ENCODE data around the gene DTYMK. TPM values are rescaled to one million over a fixed set of nuclear protein-coding genes. Genes with fewer than 3 reads are reported as not detected.

Gene DTYMK
- total and polyA plus RNA-seq, 2 of the 8 experiments (the other 6 are each of a cell fraction or from before 2014, with no cell fraction given): 58.3 to 69.9 TPM

DNA sequence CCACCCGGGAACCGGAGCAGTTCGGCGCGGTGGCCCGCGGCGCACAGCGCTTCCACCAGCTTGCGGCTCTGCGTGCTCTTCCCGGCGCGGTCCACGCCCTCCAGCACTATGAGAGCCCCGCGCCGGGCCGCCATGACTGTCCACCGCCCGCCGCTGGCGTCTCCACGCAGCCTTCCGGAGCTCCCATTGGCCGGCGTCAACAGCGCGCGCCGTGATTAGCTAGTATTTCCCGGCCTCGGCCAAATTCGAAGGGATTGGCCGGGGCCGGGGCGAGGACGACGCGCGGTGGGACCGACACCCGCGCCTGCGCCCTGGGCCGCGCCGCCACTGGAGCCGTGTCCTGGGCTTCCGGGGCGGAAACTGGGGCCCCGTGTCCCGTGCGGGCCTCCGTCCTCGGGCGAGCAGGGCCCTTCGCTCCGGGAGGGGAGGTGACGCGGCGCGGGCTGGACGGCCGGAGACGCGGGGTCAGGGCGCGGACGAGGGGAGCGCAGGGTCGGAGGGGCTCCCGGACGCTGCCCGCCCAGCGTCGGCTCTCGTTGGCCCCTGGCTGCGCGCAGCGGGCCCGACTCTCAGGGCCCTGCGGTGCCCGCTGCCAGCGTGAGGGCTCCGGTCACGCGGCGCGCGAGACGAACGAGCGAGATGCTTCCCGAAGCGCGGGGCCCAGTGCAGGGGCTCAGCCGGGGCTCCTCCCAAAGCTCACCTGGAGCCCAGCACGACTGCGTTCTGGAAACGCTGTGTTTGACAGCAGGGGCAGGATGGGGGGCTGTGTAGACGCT lies at the start of gene DTYMK (continued):
- TF ChIP-seq TCF12 (IDR thresholded peaks at IDR 0.05; ENCODE audit: low read depth, low read length): no peak
- TF ChIP-seq, protein P1, sequence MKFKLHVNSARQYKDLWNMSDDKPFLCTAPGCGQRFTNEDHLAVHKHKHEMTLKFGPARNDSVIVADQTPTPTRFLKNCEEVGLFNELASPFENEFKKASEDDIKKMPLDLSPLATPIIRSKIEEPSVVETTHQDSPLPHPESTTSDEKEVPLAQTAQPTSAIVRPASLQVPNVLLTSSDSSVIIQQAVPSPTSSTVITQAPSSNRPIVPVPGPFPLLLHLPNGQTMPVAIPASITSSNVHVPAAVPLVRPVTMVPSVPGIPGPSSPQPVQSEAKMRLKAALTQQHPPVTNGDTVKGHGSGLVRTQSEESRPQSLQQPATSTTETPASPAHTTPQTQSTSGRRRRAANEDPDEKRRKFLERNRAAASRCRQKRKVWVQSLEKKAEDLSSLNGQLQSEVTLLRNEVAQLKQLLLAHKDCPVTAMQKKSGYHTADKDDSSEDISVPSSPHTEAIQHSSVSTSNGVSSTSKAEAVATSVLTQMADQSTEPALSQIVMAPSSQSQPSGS (IDR thresholded peaks at IDR 0.05; ENCODE audit: low read length): no peak
- TF ChIP-seq SP1 (IDR thresholded peaks at IDR 0.05; ENCODE audit: low read depth, low read length): 0 out of 2 replicates have a peak, but pooled peaks have one; percentile 31
- no peak for TF ChIP-seq FOSL1 (IDR thresholded peaks at IDR 0.05; ENCODE audit: insufficient read depth, low read depth, low read length)
- no peak for TF ChIP-seq CTBP2 (IDR thresholded peaks at IDR 0.05; ENCODE audit: borderline replicate concordance, insufficient read depth, insufficient read length, low read length)
- TF ChIP-seq, protein P2, sequence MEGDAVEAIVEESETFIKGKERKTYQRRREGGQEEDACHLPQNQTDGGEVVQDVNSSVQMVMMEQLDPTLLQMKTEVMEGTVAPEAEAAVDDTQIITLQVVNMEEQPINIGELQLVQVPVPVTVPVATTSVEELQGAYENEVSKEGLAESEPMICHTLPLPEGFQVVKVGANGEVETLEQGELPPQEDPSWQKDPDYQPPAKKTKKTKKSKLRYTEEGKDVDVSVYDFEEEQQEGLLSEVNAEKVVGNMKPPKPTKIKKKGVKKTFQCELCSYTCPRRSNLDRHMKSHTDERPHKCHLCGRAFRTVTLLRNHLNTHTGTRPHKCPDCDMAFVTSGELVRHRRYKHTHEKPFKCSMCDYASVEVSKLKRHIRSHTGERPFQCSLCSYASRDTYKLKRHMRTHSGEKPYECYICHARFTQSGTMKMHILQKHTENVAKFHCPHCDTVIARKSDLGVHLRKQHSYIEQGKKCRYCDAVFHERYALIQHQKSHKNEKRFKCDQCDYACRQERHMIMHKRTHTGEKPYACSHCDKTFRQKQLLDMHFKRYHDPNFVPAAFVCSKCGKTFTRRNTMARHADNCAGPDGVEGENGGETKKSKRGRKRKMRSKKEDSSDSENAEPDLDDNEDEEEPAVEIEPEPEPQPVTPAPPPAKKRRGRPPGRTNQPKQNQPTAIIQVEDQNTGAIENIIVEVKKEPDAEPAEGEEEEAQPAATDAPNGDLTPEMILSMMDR (IDR thresholded peaks at IDR 0.05; ENCODE audit: control extremely low read depth in 1 of 3, insufficient read depth in 1 of 3, low read depth in 1 of 3, low read length in 3 of 3): no peak
